Esophagus mucosa (tissue), 1 donor: ENCODE results near the gene STK11. TPM values are rescaled to one million over a fixed set of nuclear protein-coding genes. Genes with fewer than 3 reads are reported as not detected.
"Not testable (repeated sequence)": the region's sequence is repeated elsewhere in the genome, so short reads cannot be mapped to it uniquely, and the experiment has no call there.

ENCODE experiments used
- ATAC-seq: fragments of 200-7000 bp; cut with Tn5 transposase; one replicate; pipeline ENCODE4 v1.9.1; 2020
- total RNA-seq: library from RNA; stranded (reverse); gene quantifications from one replicate; pipeline ENCODE4 v1.2.4, GENCODE V29; 2023
- donor health status: DM: yes; HTN: yes; CAD: no.

STK11 gene
- total RNA-seq, 1 donor from 2014 or later = 35.0 TPM

DNA sequence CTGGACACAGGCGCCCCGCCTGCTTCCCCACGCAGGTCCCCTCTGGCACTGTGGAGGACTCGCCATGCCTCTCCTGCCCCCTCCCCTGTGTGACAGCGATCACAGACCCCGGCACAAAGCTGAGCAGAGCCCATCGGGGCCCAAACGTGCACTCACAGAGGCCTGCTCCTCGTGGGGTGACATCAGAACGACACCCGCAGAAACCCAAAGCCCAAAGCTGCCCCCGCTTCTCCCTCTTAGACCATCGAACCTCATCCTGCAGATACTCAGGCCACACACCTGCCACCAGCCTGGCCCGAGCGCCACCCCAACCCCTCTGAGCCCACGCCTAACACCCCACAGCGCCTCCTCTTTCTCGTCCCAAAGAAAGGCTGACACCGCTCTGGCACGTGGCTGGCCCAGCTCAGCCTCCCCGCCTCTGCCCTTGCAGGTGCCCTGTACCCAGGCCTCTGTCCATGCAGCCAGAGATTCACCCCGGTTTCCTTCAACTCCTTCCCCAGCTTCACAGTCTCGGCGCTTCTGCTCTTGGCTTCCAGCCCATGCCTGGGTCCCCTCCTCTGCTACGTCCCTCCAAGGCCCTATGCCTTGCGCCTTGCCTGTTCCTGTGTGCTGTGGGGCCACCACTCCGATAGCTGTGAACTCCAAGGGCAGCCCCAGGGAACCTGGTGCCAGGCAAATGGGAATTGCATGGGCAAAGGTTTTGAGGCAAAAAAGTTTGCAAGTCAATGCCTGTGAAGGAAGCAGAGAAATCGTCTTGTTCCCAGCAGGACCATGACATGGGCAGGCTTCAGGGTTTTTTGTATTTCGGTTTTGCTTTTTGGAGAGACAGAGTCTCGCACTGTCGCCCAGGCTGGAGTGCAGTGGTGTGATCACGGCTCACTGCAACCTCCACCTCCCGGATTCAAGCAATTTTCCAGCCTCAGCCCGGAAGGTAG is 33.1 kb downstream of the STK11 start:
- ATAC-seq = no peak

DNA sequence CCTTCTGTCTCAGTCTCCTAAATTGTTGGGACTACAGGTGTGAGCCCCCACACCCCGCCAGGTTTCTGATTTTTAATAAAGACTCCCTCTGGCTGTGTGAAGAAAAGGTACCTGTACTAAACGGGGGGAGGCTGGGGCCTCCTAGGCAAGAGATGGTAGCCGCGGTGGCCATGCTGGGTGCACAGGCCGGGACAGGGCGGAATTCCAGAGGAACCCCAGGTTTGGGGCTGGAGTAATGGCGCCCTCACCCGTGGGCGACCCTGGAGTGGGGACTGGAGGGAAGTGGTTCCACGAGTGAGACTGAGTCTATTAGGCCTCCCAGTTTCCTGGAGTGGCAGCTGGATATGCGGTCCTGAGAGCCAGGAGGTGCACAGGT is 33.8 kb downstream of the STK11 start:
- no peak for ATAC-seq

DNA sequence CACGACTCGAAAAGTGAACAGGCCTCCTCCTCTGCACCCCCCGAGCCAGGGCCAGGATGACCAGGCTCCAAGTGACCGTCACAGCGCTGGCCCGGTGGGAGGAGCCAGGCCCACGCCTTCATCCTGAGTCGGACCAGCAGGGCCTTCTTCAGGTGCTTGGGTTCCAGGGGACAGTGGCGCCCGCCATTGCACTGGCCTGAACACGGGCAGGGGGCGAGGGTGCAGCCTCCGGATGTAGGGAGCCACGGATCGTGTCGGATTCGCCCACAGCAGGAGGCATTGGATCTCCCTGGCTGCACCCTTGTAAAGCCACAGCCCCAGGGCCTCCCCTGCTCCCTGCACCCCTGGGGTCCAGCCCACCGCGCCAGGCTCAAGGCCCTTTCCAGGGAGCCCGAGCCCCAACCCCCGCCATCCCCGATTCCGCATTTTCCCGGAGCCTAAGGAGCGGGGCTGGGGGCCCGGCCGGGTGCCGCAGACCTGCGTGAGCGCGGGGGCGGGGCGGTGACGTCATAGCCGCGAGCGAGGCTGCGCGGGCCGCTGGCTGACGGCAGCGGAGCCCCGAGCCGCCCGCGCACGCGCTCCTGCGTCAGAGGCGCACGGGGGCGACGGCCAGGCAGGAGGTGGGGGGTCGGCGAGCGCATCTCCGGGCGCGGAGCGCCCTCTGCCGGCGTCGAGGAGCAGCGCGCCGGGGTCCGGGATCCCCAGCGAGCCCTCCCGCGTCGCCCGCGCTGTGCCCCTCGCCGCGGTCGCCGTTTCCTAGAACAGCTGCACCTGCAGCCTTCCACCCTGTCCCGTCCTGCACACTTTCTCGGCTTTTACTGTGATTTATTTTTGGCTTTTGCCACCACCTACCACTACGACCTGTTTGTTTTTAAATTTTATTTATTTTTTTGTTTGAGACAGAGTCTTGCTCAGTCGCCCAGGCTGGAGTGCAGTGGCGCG is 34.5 kb downstream of the STK11 start:
- peak; percentile 25 for ATAC-seq

DNA sequence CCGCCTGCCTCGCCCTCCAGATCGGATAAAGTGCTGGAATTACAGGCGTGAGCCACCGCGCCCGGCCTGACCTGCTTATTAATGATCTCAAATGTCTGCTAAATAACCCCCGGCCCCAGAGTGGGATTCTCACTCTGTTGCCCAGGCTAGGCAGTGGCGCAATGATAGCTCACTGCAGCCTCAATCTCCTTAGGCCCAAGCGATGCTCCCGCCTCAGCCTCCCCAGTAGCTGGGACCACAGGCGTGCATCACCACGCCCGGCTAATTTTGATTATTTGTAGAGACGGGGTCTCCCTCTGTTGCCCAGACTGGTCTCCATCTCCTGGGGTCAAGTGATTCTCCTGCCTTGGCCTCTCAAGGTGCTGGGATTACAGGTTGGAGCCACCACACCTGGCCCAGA is 35.3 kb downstream of the STK11 start:
- no peak for ATAC-seq

DNA sequence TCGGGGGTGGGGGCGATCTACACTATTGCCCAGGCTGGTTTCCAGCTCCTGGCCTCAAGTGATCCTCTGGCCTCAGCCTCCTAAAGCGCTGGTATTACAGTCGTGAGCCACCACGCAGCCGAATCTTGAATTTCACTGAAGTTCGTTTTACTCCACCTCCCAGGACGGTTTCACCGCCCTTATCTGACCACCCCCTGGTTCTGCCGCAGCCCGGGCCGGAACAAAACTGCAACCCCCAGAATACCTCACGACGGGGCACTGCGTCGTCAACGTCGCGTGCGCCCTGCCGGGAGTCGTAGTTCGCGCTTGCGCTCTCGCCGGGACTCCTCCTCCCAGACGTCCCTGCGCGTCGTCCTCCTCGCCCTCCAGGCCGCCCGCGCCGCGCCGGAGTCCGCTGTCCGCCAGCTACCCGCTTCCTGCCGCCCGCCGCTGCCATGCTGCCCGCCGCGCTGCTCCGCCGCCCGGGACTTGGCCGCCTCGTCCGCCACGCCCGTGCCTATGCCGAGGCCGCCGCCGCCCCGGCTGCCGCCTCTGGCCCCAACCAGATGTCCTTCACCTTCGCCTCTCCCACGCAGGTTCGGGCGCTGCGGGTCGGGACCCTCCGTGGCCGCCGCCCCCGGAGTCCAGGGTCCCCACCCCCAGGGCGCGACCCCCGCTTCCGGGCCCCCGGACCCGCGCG is 36.0 kb downstream of the STK11 start, which contains the start of gene ATP5F1D:
Gene ATP5F1D, plus strand, starts transcription at position 335 of the 679 bp plus-strand sequence. Its CDS starts 100 bp downstream, at position 435.
- peak; percentile 58 for ATAC-seq

DNA sequence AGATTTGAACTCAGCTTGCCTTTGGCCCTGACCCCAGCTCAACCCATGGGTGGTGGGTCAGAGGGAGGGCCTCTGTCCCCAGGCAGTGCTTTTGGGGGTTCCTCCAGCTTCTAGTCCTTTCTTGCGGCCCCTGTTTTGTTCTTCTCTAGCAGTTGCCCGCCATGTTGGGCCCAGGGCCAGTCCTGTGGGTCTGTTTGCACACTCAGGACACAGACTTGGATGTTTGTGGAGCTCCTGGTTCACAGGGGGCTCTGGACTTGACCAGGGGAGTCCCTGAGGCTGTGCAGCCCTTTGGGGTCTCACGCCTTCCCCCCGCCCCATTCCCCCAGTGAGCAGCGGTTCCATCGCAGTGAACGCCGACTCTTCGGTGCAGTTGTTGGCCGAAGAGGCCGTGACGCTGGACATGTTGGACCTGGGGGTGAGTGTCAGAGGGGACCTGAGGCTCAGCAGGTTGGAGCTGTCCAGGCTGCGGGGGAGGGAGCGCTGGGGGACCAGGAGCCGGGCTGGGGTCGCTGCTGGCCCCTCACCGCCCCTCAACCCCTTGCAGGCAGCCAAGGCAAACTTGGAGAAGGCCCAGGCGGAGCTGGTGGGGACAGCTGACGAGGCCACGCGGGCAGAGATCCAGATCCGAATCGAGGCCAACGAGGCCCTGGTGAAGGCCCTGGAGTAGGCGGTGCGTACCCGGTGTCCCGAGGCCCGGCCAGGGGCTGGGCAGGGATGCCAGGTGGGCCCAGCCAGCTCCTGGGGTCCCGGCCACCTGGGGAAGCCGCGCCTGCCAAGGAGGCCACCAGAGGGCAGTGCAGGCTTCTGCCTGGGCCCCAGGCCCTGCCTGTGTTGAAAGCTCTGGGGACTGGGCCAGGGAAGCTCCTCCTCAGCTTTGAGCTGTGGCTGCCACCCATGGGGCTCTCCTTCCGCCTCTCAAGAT is 38.5 kb downstream of the STK11 start:
- ATAC-seq = peak; percentile 47

DNA sequence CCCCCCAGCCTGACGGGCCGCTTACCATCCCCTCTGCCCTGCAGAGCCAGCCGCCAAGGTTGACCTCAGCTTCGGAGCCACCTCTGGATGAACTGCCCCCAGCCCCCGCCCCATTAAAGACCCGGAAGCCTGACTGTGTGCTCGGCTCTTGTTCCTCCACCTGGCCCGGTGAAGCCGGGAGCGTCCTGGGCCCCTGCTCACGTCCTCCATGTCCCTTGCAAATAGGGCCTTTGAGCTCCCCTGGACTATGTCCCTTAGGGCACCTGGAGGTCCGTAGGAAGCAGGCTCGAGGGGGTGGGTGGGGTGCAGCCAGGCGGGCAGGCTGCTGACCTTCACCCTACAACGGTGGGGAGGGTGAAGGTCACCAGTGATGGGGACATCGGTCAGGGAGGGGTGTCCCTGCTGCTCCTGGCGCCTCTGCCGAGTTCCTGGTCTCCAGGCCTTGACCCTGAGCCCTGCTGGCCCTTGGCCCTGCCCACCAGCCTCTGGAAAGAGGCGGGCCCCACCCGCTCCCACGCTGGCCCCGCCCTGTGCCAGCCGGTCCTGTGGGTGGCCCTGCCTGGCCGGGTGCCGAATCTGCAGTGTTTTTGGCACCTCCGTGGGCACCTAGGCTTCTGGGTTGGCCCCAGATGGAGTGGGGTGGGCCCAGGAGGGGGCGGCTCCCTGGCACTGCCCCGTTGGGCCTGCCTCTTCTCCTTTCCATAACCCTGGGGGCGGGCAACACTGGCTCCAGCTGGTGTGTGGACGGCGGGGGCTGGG is 39.3 kb downstream of the STK11 start:
- peak; percentile 19 for ATAC-seq

DNA sequence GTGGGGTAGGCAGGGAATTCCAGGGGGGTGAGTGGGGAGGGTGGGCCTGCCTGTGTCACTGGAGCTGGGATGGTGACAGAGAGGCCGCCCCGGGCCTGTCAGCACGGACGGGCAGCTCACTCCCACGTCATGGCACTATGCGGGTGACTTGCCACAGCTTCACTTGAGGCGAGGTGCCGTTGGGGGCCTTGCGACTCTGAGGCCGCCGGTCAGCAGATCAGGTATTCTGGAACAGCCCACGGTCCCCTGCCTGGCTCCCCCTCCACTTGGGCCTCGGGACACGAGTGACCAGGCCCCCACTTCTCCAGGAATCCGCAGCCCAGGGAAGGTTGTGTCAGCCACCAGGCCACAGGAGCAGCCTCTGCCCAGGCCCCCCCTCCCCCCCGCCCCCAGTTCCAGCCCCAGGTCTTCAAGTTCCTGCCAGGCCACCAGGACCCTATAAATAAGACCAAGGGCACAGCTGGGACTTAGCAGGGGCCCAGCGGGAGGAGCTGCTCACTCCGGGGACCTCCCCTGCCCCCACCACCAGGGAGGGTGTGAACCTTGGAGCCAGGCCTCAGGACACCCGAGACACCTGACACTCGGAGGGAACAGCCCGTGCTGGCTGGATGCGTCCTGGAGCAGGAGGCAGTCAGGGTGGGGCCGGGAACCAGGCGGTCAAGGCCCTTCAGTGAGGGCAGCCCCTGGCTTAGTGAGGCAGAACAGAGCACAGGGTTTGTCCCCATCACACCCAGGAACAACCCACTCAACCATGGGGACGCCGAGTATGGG is 40.1 kb downstream of the STK11 start:
- ATAC-seq = peak; percentile 0

DNA sequence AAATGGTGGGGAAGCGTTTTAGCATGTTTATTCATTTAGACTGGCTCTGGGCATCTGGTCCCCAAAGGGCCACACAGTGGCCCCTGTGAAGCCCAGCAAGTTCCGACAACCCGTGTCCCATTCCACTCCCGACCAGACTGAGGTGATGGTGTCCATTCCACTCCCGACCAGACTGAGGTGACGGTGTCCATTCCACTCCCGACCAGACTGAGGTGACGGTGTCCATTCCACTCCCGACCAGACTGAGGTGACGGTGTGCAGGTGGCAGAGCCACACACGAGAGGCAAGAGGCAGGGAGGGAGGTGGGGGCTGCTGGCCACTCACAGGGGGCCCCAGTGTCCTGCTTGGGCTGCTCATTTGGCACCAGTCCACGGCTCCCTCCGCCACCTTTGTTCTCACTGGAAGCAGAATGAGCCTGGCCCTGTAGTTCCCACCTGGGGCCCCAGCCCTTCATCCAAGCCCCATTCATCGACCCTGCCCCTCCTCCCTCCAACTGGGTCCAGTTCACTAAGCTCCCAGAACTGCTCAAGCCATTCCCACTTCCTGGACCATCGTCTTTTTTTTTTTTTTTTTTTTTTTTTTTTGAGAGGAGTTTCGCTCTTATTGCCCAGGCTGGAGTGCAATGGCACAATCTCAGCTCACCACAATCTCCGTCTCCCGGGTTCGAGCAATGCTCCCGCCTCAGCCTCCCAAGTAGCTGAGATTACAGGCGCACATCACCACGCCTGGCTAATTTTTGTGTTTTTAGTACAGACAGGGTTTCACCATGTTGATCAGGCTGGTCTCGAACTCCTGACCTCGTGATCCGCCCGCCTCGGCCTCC is 40.9 kb downstream of the STK11 start:
- ATAC-seq = not testable (repeated sequence)

DNA sequence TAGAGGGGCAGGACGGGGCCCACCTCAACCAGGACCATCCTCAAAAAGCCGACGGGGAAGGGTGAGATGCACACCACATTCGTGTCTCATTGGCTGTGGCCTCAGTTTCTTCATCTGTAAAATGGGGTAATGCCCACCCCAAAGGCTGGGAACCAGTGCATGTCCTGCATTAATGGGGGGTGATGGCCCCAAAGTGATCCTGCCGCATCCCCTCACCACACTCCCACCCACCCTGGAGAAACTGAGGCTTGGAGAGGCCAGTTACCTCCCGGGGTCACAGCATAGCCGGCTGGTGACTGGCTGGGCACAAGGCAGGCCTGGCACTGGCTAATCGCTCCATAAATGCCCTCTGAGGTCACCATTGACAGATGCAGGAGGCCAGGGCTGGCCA is 42.2 kb downstream of the STK11 start:
- no peak for ATAC-seq

DNA sequence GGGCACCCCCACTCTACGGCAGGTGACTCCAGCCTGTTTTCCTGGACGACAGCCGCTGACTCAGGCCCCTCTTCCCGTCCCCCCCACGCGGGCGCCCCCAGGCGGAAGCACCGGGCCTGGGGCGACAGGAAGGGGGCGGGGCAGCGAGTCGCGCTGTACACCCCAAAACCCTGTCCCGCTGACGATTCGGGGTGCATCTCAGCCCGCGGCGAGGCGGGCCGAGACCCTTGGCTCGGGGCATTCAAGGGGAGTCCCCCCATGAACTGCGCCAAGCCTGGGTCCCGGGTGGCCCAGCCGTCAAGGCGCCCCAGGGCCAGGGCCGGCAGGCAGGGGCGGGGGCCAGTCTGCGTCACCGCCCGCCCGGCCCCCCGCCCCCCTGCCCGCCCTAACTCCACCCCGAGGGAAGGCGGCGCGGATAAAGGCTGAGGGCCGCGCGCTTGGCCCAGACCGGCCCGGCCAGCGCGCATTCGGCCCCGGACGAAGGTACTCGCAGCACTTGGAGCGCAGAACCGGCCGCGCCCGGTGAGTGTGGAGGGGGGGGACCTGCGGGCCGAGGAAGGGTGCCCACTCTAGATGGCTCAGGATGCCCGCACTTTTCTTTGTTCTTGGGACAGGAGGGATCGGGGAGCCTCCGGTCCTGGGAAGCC is 42.7 kb downstream of the STK11 start, which contains the start of gene MIDN:
Gene MIDN, plus strand, starts transcription at position 445 of the 647 bp plus-strand sequence. CDS start 1,714 bp downstream, outside the sequence.
- ATAC-seq = peak; percentile 26

DNA sequence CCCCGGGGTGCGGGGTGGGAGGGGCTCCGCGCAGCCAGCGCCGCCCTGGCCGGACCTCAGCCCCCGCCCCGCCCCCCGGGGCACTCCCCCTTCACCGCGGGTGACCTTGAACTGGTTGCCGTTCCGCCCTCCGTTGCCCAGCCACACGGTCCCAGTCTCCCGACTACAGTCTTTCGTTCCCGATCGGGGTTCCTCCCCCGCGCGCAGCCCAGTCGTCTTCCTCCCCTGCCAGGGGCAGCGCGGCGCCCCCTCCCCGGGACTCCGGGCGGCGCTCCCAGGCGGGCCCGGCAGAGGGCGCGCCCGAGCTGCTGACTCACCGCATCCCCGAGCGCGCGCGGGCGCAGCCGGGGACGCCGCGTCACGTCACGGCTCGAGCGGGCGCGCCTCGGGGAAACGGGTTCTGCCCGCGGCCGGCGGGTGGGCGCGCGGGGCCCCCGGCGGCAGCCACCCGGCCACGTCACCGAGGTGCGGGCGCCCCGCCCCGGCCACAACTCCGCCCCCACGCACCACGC is 43.3 kb downstream of the STK11 start:
- ATAC-seq = peak; percentile 4

DNA sequence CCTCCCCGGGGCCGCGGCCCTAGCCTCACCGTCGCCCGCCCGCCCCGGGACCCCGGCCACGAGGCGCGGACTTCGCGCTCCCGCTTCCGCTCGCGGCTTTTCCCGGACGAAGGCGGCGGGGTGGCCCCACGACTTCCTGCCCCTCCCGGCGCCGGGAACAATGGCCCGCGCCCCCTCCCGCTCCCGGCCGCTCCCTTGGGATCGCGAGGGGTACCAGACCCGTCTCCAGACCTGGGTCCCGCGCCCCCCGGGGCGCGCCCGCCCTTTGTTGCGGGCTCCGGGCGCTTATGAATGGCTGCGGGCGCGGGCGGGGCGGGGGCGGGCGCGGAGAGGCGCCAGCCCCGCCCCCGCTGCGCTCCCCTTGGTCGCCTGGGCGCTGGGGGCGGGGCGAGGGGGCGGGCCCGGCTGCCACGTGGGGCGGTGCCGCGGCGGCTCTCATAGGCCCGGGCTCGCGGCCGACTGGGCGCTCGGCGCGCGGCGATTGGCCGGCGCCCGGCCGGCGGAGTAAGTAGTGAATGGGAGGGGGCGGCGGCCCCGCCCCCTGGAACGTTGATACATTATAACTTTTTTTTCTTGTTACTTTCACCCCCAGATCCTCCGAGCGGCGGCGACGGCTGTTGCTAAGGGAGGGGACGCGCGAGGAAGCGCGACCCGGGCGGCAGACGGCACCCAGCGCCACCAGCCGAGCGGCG is 43.9 kb downstream of the STK11 start:
- peak; percentile 44 for ATAC-seq

DNA sequence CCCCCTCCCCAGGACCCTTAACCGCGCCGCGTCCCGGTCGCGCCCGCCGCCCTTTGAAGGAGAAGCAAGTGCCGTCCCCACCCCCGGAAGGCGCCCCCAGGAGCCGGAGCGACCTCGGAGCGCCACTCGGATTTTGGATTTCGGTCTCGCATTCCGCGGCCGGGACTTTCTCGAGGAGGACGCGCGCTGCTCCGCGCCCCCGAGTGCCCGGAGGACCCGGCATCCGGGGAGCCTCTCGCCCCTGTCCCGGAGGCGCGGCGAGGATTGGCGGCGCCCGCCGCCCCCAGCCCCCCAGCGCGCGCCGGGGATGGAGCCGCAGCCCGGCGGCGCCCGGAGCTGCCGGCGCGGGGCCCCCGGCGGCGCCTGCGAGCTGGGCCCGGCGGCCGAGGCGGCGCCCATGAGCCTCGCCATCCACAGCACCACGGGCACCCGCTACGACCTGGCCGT is 44.4 kb downstream of the STK11 start:
- no peak for ATAC-seq

DNA sequence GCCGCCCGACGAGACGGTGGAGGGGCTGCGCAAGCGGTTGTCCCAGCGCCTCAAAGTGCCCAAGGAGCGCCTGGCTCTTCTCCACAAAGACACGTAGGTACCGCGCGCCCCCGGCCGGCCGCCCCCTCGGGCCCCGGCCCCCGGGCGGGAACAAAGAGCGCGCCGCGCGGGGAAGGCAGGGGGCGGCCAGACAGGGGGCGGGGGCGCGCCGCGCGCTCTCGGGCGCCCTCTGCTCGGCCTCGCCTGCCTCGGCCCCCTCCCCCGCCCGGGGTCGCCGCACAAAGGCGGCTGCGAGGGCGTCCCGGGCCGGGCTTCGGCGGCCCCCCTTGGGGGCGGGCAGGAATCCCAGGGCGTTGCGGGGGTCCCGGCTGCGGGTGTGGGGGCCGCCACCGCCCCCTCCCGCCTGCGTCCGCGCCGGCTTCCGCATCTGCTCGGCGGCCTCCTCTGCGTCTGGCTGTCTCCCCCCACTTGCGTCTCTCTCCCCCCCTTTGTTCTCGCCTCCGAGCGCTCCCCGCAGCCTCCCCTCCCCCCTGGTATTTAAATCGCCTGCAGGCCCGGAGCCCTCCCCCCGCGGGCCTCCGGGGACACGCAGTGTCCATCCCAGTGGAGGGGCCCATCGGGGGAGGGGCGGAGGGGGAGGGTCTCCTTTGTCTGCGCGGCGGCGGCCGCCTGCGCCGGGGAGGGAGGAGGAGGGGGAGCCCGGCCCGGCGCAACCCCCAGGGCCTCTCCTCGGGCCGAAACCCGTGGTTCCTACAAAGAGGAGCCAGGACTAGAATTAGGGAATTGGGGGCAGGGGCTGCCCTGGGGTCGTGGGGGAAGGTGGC is 45.1 kb downstream of the STK11 start:
- ATAC-seq = no peak
